Retina (tissue), 1 donor: ENCODE results near the gene YY1.
"Not testable (repeated sequence)": the region's sequence is repeated elsewhere in the genome, so short reads cannot be mapped to it uniquely, and the experiment has no call there.

Experiments used
- DNase-seq: peaks from one replicate; pipeline ENCODE4 v3.0.0-alpha.2; 2016

The YY1 gene

GRCh38 chr14:100238419-100239210, at the start of gene YY1:
TSS of gene YY1 (plus strand) at chr14:100239144. CDS start at chr14:100239245, 101 bp downstream.
- peak; percentile 97 for DNase-seq

- no peak for DNase-seq
Observed at GRCh38 chr14:100190126-100190525, 48.8 kb upstream of the YY1 start.

GRCh38 chr14:100191584-100192249, 47.2 kb upstream of the YY1 start:
- DNase-seq = no peak

- DNase-seq = no peak
Observed at GRCh38 chr14:100192250-100192671, 46.7 kb upstream of the YY1 start.

- DNase-seq = peak; percentile 99
Observed at GRCh38 chr14:100192672-100193416, 46.1 kb upstream of the YY1 start.

- DNase-seq = no peak
Observed at GRCh38 chr14:100193417-100194357, 45.3 kb upstream of the YY1 start.

GRCh38 chr14:100199240-100199860, 39.6 kb upstream of the YY1 start:
- DNase-seq = no peak

GRCh38 chr14:100200311-100200710, 38.6 kb upstream of the YY1 start:
- DNase-seq = no peak

- DNase-seq = no peak
Observed at GRCh38 chr14:100201701-100202100, 37.2 kb upstream of the YY1 start.

- no peak for DNase-seq
Observed at GRCh38 chr14:100202712-100203111, 36.2 kb upstream of the YY1 start.

- DNase-seq = no peak
Observed at GRCh38 chr14:100203146-100203545, 35.8 kb upstream of the YY1 start.

- DNase-seq = no peak
Observed at GRCh38 chr14:100203962-100204834, 34.7 kb upstream of the YY1 start.

GRCh38 chr14:100204835-100205167, 34.1 kb upstream of the YY1 start:
- not testable (repeated sequence) for DNase-seq

GRCh38 chr14:100207588-100207987, 31.4 kb upstream of the YY1 start:
- DNase-seq = not testable (repeated sequence)

GRCh38 chr14:100208136-100208535, 30.8 kb upstream of the YY1 start:
- DNase-seq = not testable (repeated sequence)

- no peak for DNase-seq
Observed at GRCh38 chr14:100211366-100211765, 27.6 kb upstream of the YY1 start.

- no peak for DNase-seq
Observed at GRCh38 chr14:100211893-100212292, 27.1 kb upstream of the YY1 start.

- DNase-seq = no peak
Observed at GRCh38 chr14:100212476-100213333, 26.2 kb upstream of the YY1 start.

- no peak for DNase-seq
Observed at GRCh38 chr14:100213587-100213955, 25.4 kb upstream of the YY1 start.
